Measurements from ENCODE around the gene RSF1. TPM values are rescaled to one million over a fixed set of nuclear protein-coding genes. Genes with fewer than 3 reads are reported as not detected.

The RSF1 gene
- total and polyA plus RNA-seq, 8 donors = 5.6 to 34.3 (median 22.9) TPM

DNA sequence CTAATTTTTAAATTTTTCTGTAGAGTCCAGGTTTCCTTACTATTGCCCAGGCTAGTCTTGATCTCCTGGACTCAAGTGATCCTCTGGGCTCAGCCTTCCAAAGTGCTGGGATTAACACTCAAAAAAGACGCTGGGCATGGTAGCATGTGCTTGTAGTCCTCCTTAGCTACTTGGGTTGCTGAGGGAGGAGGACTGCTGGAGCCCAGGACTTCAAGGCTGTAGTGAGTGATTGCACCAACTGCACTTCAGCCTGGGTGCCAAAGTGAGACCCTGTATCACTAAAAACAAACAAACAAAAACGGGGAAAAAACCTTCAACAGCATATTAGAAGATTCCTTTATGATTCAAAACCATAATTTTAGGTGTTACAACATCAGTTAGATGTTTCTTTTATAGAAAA lies 44.6 kb downstream of the RSF1 start:
- Histone ChIP-seq H3K27me3 (no peaks in the 10 kb centered on the region), H3K27ac (no peak overlapping the region), H3K36me3 (no peaks in the 10 kb centered on the region), H3K4me1 (peaks cover 2 to 8% (median 4%) of the 10 kb centered on the region in 3 donors), H3K4me3 (no peak overlapping the region), H3K9me3 (no peaks in the 10 kb centered on the region)
- DNase-seq (no peak), ATAC-seq (no peak), FAIRE-seq (no peak)
- WGBS, 2 donors = 13 to 32% methylated on average over 2 of the region's 2 CpGs
- TF ChIP-seq, protein P1, sequence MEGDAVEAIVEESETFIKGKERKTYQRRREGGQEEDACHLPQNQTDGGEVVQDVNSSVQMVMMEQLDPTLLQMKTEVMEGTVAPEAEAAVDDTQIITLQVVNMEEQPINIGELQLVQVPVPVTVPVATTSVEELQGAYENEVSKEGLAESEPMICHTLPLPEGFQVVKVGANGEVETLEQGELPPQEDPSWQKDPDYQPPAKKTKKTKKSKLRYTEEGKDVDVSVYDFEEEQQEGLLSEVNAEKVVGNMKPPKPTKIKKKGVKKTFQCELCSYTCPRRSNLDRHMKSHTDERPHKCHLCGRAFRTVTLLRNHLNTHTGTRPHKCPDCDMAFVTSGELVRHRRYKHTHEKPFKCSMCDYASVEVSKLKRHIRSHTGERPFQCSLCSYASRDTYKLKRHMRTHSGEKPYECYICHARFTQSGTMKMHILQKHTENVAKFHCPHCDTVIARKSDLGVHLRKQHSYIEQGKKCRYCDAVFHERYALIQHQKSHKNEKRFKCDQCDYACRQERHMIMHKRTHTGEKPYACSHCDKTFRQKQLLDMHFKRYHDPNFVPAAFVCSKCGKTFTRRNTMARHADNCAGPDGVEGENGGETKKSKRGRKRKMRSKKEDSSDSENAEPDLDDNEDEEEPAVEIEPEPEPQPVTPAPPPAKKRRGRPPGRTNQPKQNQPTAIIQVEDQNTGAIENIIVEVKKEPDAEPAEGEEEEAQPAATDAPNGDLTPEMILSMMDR (IDR thresholded peaks at IDR 0.05) = no peak
- intact Hi-C loops (cut with DNase I) = no loop called here

DNA sequence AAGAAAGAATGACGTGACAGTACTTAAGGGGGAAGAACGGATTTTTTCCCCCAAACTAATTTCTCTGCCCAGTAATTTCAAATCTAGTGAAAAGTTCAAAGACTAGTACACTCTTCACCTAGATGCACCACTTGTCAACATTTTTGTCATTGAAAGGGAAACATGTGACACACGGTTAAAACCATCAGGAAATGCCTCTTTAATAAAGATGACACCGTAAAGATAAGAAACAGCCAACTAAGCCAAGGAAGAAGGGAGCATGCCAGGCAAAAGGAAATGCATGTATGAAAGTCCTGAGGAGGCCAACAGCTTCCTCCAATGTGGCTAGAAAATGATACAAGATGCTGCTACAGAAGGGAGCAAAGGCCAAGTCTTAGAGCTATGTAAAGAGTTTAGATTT lies 49.4 kb downstream of the RSF1 start:
- Histone ChIP-seq H3K27me3 (no peaks in the 10 kb centered on the region), H3K4me3 (no peak overlapping the region), H3K36me3 (no peaks in the 10 kb centered on the region), H3K4me1 (peaks cover 4 to 13% (median 12%) of the 10 kb centered on the region in 3 donors), H3K9me3 (no peaks in the 10 kb centered on the region), H3K27ac (no peak overlapping the region)
- ATAC-seq (no peak), DNase-seq (no peak), FAIRE-seq (no peak)
- TF ChIP-seq, protein P1 (IDR thresholded peaks at IDR 0.05) = no peak
- 71 to 79% methylated on average over 4 of the region's 4 CpGs for WGBS, 2 donors
- intact Hi-C loops (cut with DNase I) = no loop called here

DNA sequence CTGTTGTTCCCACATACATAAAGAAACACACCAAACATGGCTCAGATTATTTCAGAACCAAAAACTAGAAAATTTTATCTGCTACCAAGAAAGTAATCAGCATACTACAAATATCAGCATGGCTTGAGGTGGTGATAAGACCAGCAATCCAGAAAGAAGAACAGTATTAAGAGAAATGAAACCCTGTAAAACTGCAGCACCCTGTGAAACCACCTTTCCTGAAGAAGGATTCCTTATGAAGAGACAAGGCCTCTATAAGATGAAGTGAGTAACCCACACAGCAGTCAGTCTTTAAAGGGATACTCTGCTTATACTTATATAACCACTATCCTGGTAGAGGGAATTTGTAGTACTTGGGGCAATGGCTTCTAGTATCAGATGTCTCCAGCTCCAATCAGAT lies 49.9 kb downstream of the RSF1 start:
- TF ChIP-seq, protein P1 (IDR thresholded peaks at IDR 0.05) = no peak
- Histone ChIP-seq H3K4me3 (no peak overlapping the region), H3K27ac (no peak overlapping the region), H3K9me3 (no peaks in the 10 kb centered on the region), H3K4me1 (peaks cover 4 to 13% (median 12%) of the 10 kb centered on the region in 3 donors), H3K36me3 (no peaks in the 10 kb centered on the region), H3K27me3 (no peaks in the 10 kb centered on the region)
- ATAC-seq (no peak), FAIRE-seq (no peak), DNase-seq (no peak)
- intact Hi-C loops (cut with DNase I) = no loop called here

DNA sequence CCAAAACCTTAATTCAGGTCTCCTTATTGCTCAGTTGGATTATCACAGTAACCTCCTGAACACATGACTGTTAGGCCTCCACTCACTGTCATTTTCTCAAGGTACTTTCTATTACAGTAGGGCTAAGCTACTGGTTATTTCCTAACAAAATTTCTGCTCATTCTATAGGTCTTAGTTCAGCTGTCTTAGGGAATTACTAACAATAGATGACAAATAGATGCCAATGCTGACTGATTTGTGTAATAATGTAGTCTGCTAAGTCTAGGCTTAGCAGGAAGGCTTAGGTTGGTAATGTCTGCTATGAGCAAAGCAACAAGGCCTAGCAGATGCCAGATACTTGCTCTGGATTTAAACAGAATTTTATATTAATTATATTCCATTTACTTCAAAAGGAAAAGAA lies 58.1 kb downstream of the RSF1 start:
- DNase-seq (no peak), FAIRE-seq (no peak), ATAC-seq (no peak)
- TF ChIP-seq, protein P1 (IDR thresholded peaks at IDR 0.05) = no peak
- H3K4me3 ChIP-seq = no peak overlapping the region
- no peaks in the 10 kb centered on the region for H3K27me3 ChIP-seq
- peaks cover 0 to 5% (median 0%) of the 10 kb centered on the region in 3 donors for H3K4me1 ChIP-seq
- H3K36me3 ChIP-seq = peaks cover 0 to 10% (median 0%) of the 10 kb centered on the region in 3 donors
- no peak overlapping the region for H3K27ac ChIP-seq
- no peaks in the 10 kb centered on the region for H3K9me3 ChIP-seq
- intact Hi-C loops (cut with DNase I) = no loop called here

DNA sequence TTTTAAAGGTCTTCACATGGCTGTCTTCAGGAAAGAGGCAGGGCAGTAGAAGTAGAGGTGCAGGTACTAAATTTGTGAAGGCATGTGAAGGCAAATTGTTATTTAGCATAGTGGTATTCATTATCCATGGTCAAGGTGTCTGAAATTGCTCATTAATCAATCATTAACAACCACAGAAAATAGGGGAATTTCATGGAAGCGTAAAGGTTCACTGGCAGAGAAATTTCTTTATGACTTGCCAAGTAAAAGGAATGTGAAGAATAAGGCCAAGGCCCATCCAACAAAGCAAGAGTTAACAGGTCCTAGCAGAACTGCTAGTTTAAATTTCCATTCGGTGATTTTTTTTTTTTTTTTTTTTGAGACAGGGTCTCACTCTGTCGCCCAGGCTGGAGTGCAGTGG lies 59.0 kb downstream of the RSF1 start:
- H3K36me3 ChIP-seq = peaks cover 0 to 10% (median 0%) of the 10 kb centered on the region in 3 donors
- no peak for FAIRE-seq
- 79 to 86% methylated on average over 3 of the region's 3 CpGs for WGBS, 2 donors

More for the DNA sequence above, 59.0 kb downstream of the RSF1 start:
- no peak overlapping the region for H3K4me3 ChIP-seq
- no peaks in the 10 kb centered on the region for H3K27me3 ChIP-seq
- ATAC-seq (no peak), DNase-seq (no peak)
- TF ChIP-seq, protein P1 (IDR thresholded peaks at IDR 0.05) = no peak
- intact Hi-C loops (cut with DNase I) = no loop called here
- H3K4me1 ChIP-seq = peaks cover 0 to 2% (median 0%) of the 10 kb centered on the region in 3 donors
- no peak overlapping the region for H3K27ac ChIP-seq
- no peaks in the 10 kb centered on the region for H3K9me3 ChIP-seq

Data from pancreas (tissue), 10 donors.